Liver (tissue), 9 donors: ENCODE data around the gene ABLIM3. TPM values are rescaled to one million over a fixed set of nuclear protein-coding genes. Genes with fewer than 3 reads are reported as not detected.

Experiments
- DNase-seq: peaks from one replicate; pipeline ENCODE4 v3.0.0-alpha.2; 2017; ENCODE audit warnings: low spot score
- H3K27ac ChIP-seq, 2 donors: one replicate each; pipeline ENCODE4 v1.7.0; 2013; ENCODE audit warnings: inconsistent platforms in 2 of 2, low read length in 2 of 2, control low read depth in 1 of 2, low read depth in 1 of 2, mild to moderate bottlenecking in 1 of 2
- H3K27me3 ChIP-seq, 4 donors: one replicate each; pipeline versions ENCODE4 v1.6.1 to v1.7.0; 2013; ENCODE audit warnings: low read length in 3 of 4, inconsistent platforms in 1 of 4, mild to moderate bottlenecking in 1 of 4, moderate library complexity in 1 of 4; ENCODE audit not compliant: control insufficient read depth in 4 of 4, insufficient read depth in 4 of 4
- H3K36me3 ChIP-seq, 4 donors: one replicate each; pipeline versions ENCODE4 v1.6.1 to v1.7.0; 2013; ENCODE audit warnings: low read length in 3 of 4, mild to moderate bottlenecking in 3 of 4, low read depth in 1 of 4, moderate library complexity in 1 of 4; ENCODE audit not compliant: control insufficient read depth in 4 of 4, insufficient read depth in 3 of 4
- H3K4me1 ChIP-seq, 4 donors: one replicate each; pipeline versions ENCODE4 v1.6.1 to v1.7.0; 2013; ENCODE audit warnings: low read length in 3 of 4, mild to moderate bottlenecking in 3 of 4, moderate library complexity in 1 of 4; ENCODE audit not compliant: control insufficient read depth in 4 of 4, insufficient read depth in 4 of 4
- H3K4me3 ChIP-seq, 3 donors: one replicate each; pipeline versions ENCODE4 v1.6.1 to v1.7.0; 2013; ENCODE audit warnings: low read length in 3 of 3, control low read depth in 1 of 3, low read depth in 1 of 3, mild to moderate bottlenecking in 1 of 3
- H3K9ac ChIP-seq, 2 donors: one replicate each; pipeline ENCODE4 v1.7.0; 2013; ENCODE audit warnings: low read length in 2 of 2, mild to moderate bottlenecking in 2 of 2, moderate library complexity in 2 of 2, control low read depth in 1 of 2, low read depth in 1 of 2
- H3K9me3 ChIP-seq, 4 donors: one replicate each; pipeline versions ENCODE4 v1.6.1 to v1.7.0; 2013; ENCODE audit warnings: low read length in 3 of 4; ENCODE audit not compliant: control insufficient read depth in 4 of 4
- CTCF ChIP-seq: fragments of 150-350 bp; IDR thresholded peaks from 2 replicates; pipeline ENCODE4 v1.5.1; 2017; ENCODE audit warnings: improper control_type of control experiment, low read depth, low read length; ENCODE audit not compliant: missing input control
- EGR1 ChIP-seq, 2 donors: IDR thresholded peaks; 2 replicates each; pipeline ENCODE4 v1.6.1; 2016 to 2018; ENCODE audit warnings: antibody characterized with exemption in 2 of 2, low read depth in 2 of 2
- FOXA1 ChIP-seq: IDR thresholded peaks from 2 replicates; pipeline ENCODE4 v1.6.1; 2016; ENCODE audit warnings: antibody characterized with exemption
- FOXA2 ChIP-seq: IDR thresholded peaks from 2 replicates; pipeline ENCODE4 v1.6.1; 2016; ENCODE audit warnings: antibody characterized with exemption
- GABPA ChIP-seq, 2 donors: IDR thresholded peaks in 1 of 2; conservative IDR thresholded peaks in 1 of 2; 2 replicates each; pipeline ENCODE4 v1.6.1; 2016; ENCODE audit warnings: antibody characterized with exemption in 2 of 2, mild to moderate bottlenecking in 1 of 2, moderate library complexity in 1 of 2
- HNF4A ChIP-seq, 2 donors: conservative IDR thresholded peaks; 2 replicates each; pipeline ENCODE4 v1.6.1; 2016; ENCODE audit warnings: antibody characterized with exemption in 2 of 2, mild to moderate bottlenecking in 2 of 2
- HNF4G ChIP-seq: IDR thresholded peaks from 2 replicates; pipeline ENCODE4 v1.6.1; 2016; ENCODE audit warnings: antibody characterized with exemption
- MAX ChIP-seq: IDR thresholded peaks from 2 replicates; pipeline ENCODE4 v1.6.1; 2016; ENCODE audit warnings: antibody characterized with exemption
- NR2F2 ChIP-seq: IDR thresholded peaks from 2 replicates; pipeline ENCODE4 v1.6.1; 2016; ENCODE audit warnings: antibody characterized with exemption
- RAD21 ChIP-seq, 2 donors: IDR thresholded peaks; 2 replicates each; pipeline ENCODE4 v1.6.1; 2016; ENCODE audit warnings: antibody characterized with exemption in 2 of 2, mild to moderate bottlenecking in 2 of 2
- REST ChIP-seq: IDR thresholded peaks from 2 replicates; pipeline ENCODE4 v1.6.1; 2016; ENCODE audit warnings: antibody characterized with exemption, mild to moderate bottlenecking
- RXRA ChIP-seq, 2 donors: IDR thresholded peaks; 2 replicates each; pipeline ENCODE4 v1.6.1; 2017 to 2018; ENCODE audit warnings: antibody characterized with exemption in 2 of 2, mild to moderate bottlenecking in 1 of 2
- SP1 ChIP-seq: IDR thresholded peaks from 2 replicates; pipeline ENCODE4 v1.6.1; 2018; ENCODE audit warnings: antibody characterized with exemption, mild to moderate bottlenecking
- YY1 ChIP-seq: IDR thresholded peaks from 2 replicates; pipeline ENCODE4 v1.6.1; 2016; ENCODE audit warnings: antibody characterized with exemption, mild to moderate bottlenecking
- ZBTB33 ChIP-seq: IDR thresholded peaks from 2 replicates; pipeline ENCODE4 v1.6.1; 2016; ENCODE audit warnings: antibody characterized with exemption
- WGBS: extraction: QIAGEN DNeasy Blood & Tissue Kit; methylation state at CpG from one replicate; pipeline ENCODE4 v1.1.7; 2013; 5-methylcytosine and 5-hydroxymethylcytosine counted together
- polyA plus RNA-seq, 2 donors: library from polyadenylated mRNA; stranded (reverse) in 1 of 2; unstranded in 1 of 2; fragments of 200-250 nt in 1 of 2; fragments of >200 nt in 1 of 2; fragmentation: Nextera tagmentation in 1 of 2; extraction: Ambion mirVana in 1 of 2; gene quantifications; one replicate each; pipeline versions ENCODE4 v1.2.1 to v1.2.3, GENCODE V29; 2013 to 2015
- total RNA-seq, 2 donors: library from RNA; depleted of rRNA; stranded (reverse); fragments of >200 nt; gene quantifications; one replicate each; pipeline ENCODE4 v1.2.3, GENCODE V29; 2014
- donor health status: healthy.
- donor health status: healthy.
- donor health status: healthy.
- donor health status: healthy.
- donor health status: healthy.

Gene ABLIM3
- total and polyA plus RNA-seq, 4 donors, result 6.8 to 131 (median 43.1) TPM

GRCh38 chr5:149235841-149236240 lies 94.5 kb downstream of the ABLIM3 start:
- Histone ChIP-seq H3K9ac (no peak overlapping the region), H3K9me3 (no peaks in the 10 kb centered on the region), H3K36me3 (peaks cover 25 to 83% (median 59%) of the 10 kb centered on the region in 4 donors), H3K27me3 (no peaks in the 10 kb centered on the region), H3K4me1 (no peaks in the 10 kb centered on the region), H3K27ac (no peak overlapping the region), H3K4me3 (no peak overlapping the region)
- no peak for TF ChIP-seq RXRA (IDR thresholded peaks at IDR 0.05)
- TF ChIP-seq SP1, result no peak
- no peak for TF ChIP-seq RAD21 (IDR thresholded peaks at IDR 0.05)
- TF ChIP-seq YY1, result no peak
- no peak for TF ChIP-seq NR2F2
- TF ChIP-seq FOXA2, result no peak
- no peak for TF ChIP-seq HNF4G
- TF ChIP-seq MAX, result no peak
- TF ChIP-seq ZBTB33, result no peak
- no peak for TF ChIP-seq HNF4A (conservative IDR thresholded peaks at IDR 0.05)
- TF ChIP-seq REST, result no peak
- TF ChIP-seq FOXA1, result no peak
- TF ChIP-seq CTCF, result no peak
- TF ChIP-seq GABPA (IDR thresholded peaks at IDR 0.05 in 1 of 2, conservative IDR thresholded peaks at IDR 0.05 in 1 of 2), result no peak
- no peak for TF ChIP-seq EGR1 (IDR thresholded peaks at IDR 0.05; ENCODE audit: low read depth in 2 of 2)
- DNase-seq, result no peak

GRCh38 chr5:149237662-149238061 lies 96.4 kb downstream of the ABLIM3 start:
- H3K4me3 ChIP-seq, result no peak overlapping the region
- TF ChIP-seq ZBTB33, result no peak
- TF ChIP-seq RXRA (IDR thresholded peaks at IDR 0.05), result no peak
- TF ChIP-seq REST, result no peak
- TF ChIP-seq CTCF, result no peak
- TF ChIP-seq NR2F2, result no peak
- peak in 1 of 2 donors; percentile 23 for TF ChIP-seq RAD21 (IDR thresholded peaks at IDR 0.05)
- no peak for TF ChIP-seq HNF4A (conservative IDR thresholded peaks at IDR 0.05)
- TF ChIP-seq YY1, result no peak
- no peak for TF ChIP-seq FOXA1
- H3K27me3 ChIP-seq, result no peaks in the 10 kb centered on the region
- H3K4me1 ChIP-seq, result no peaks in the 10 kb centered on the region
- no peaks in the 10 kb centered on the region for H3K9me3 ChIP-seq
- no peak for DNase-seq
- peaks cover 23 to 86% (median 60%) of the 10 kb centered on the region in 4 donors for H3K36me3 ChIP-seq
- no peak overlapping the region for H3K27ac ChIP-seq
- no peak overlapping the region for H3K9ac ChIP-seq
- WGBS, result 71% methylated on average over 4 of the region's 4 CpGs
